Spleen (tissue), 11 donors: ENCODE results near the gene MUC4. TPM values are rescaled to one million over a fixed set of nuclear protein-coding genes. Genes with fewer than 3 reads are reported as not detected.

Experiments used
- DNase-seq: peaks from one replicate; pipeline ENCODE4 v3.0.0-alpha.2; 2020
- H3K27ac ChIP-seq, 8 donors: fragments of 200-600 bp; sonication (generic) in 7 of 8; 1 replicate in 4 of 8; 2 replicates in 4 of 8; pipeline versions ENCODE4 v1.5.0 to v1.8.0; 2016 to 2021; ENCODE audit warnings: inconsistent platforms in 4 of 8, mild to moderate bottlenecking in 4 of 8, moderate library complexity in 1 of 8
- H3K27me3 ChIP-seq, 7 donors: fragments of 200-600 bp; sonication (generic) in 6 of 7; replicated peaks in 1 of 7; 1 replicate in 4 of 7; 2 replicates in 3 of 7; pipeline versions ENCODE4 v1.5.0 to v1.8.0; 2016 to 2021; ENCODE audit warnings: inconsistent platforms in 3 of 7, mild to moderate bottlenecking in 1 of 7
- H3K36me3 ChIP-seq, 6 donors: fragments of 200-600 bp; sonication (generic) in 5 of 6; 1 replicate in 4 of 6; 2 replicates in 2 of 6; pipeline versions ENCODE4 v1.5.0 to v1.8.0; 2016 to 2021; ENCODE audit warnings: inconsistent platforms in 2 of 6
- H3K4me1 ChIP-seq, 6 donors: fragments of 200-600 bp; sonication (generic) in 5 of 6; 1 replicate in 3 of 6; 2 replicates in 3 of 6; pipeline versions ENCODE4 v1.5.0 to v1.8.0; 2016 to 2021; ENCODE audit warnings: inconsistent platforms in 3 of 6
- H3K4me3 ChIP-seq, 8 donors: fragments of 200-600 bp; sonication (generic) in 7 of 8; 1 replicate in 4 of 8; 2 replicates in 4 of 8; pipeline versions ENCODE4 v1.5.0 to v1.8.0; 2016 to 2021; ENCODE audit warnings: inconsistent platforms in 4 of 8, mild to moderate bottlenecking in 4 of 8, moderate library complexity in 2 of 8
- H3K9me3 ChIP-seq, 8 donors: fragments of 200-600 bp; sonication (generic) in 7 of 8; 1 replicate in 4 of 8; 2 replicates in 4 of 8; pipeline versions ENCODE4 v1.5.0 to v1.8.0; 2016 to 2021; ENCODE audit warnings: inconsistent platforms in 4 of 8
- POLR2A ChIP-seq, 3 donors: fragments of 450-650 bp; IDR thresholded peaks; one replicate each; pipeline ENCODE4 v1.5.1; 2017; ENCODE audit warnings: antibody characterized with exemption in 3 of 3, mild to moderate bottlenecking in 1 of 3
- POLR2AphosphoS5 ChIP-seq, 3 donors: sonication (generic); formaldehyde crosslinking; IDR thresholded peaks; one replicate each; pipeline ENCODE4 v1.5.1; 2017; ENCODE audit warnings: antibody characterized with exemption in 3 of 3
- WGBS, 5 donors: extraction: QIAGEN DNeasy Blood & Tissue Kit in 3 of 5; methylation state at CpG; one replicate each; pipeline versions ENCODE4 v1.1.5 to v1.1.7; 2013 to 2018; 5-methylcytosine and 5-hydroxymethylcytosine counted together
- intact Hi-C: fragments of 100-400 bp; cut with DNase I; formaldehyde crosslinking; loops from one replicate; pipeline ENCODE4 v1.15.0; 2023; ENCODE audit warnings: low total_unique reads
- polyA plus RNA-seq, 3 donors: library from polyadenylated mRNA; stranded (reverse); fragments of 200-250 nt; gene quantifications; one replicate each; pipeline ENCODE4 v1.2.1, GENCODE V29; 2013
- total RNA-seq, 7 donors: library from RNA; depleted of rRNA in 3 of 7; stranded (reverse); fragments of >200 nt in 3 of 7; fragmentation: NEBNext Ultra II Directional in 4 of 7; extraction: Animal tissue kit (Norgen Biotek cat#: 25700) in 4 of 7; gene quantifications; one replicate each; pipeline versions ENCODE4 v1.1.0 to v1.2.1, GENCODE V29; 2016 to 2021
- TF ChIP-seq, protein P1 (sequence below), 11 experiments: fragments of 200-600 bp in 7 of 11; fragments of 450-650 bp in 4 of 11; sonication (generic) in 4 of 11; IDR thresholded peaks in 8 of 11; conservative IDR thresholded peaks in 3 of 11; 1 replicate in 7 of 11; 2 replicates in 4 of 11; pipeline versions ENCODE4 v1.4.0 to v1.8.0; 2016 to 2021; ENCODE audit warnings: antibody characterized with exemption in 11 of 11, inconsistent platforms in 4 of 11, mild to moderate bottlenecking in 1 of 11
- donor health status: healthy with polysubstance abuse.
- donor health status: DM: no; HTN: no; CAD: no; lungs with moderate emphysema.
- donor health status: DM: no; HTN: no; CAD: no.
- donor health status: Bipolar disorder and iron deficiency.
- donor health status: healthy.
- donor health status: DM: no; HTN: no; CAD: no.
- donor health status: DM: yes; HTN: yes; CAD: no.

MUC4 gene
- total and polyA plus RNA-seq, 10 donors = 0.02 to 0.03 TPM; not detected in 8

- DNase-seq = no peak
- H3K9me3 ChIP-seq = no peaks in the 10 kb centered on the region
- TF ChIP-seq, protein P1, sequence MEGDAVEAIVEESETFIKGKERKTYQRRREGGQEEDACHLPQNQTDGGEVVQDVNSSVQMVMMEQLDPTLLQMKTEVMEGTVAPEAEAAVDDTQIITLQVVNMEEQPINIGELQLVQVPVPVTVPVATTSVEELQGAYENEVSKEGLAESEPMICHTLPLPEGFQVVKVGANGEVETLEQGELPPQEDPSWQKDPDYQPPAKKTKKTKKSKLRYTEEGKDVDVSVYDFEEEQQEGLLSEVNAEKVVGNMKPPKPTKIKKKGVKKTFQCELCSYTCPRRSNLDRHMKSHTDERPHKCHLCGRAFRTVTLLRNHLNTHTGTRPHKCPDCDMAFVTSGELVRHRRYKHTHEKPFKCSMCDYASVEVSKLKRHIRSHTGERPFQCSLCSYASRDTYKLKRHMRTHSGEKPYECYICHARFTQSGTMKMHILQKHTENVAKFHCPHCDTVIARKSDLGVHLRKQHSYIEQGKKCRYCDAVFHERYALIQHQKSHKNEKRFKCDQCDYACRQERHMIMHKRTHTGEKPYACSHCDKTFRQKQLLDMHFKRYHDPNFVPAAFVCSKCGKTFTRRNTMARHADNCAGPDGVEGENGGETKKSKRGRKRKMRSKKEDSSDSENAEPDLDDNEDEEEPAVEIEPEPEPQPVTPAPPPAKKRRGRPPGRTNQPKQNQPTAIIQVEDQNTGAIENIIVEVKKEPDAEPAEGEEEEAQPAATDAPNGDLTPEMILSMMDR (IDR thresholded peaks at IDR 0.05 in 8 of 11, conservative IDR thresholded peaks at IDR 0.05 in 3 of 11) = no peak
- TF ChIP-seq POLR2AphosphoS5 (IDR thresholded peaks at IDR 0.05) (no peak), POLR2A (IDR thresholded peaks at IDR 0.05) (no peak)
- H3K4me3 ChIP-seq = no peak overlapping the region
- peaks cover 0 to 11% (median 9%) of the 10 kb centered on the region in 6 donors for H3K4me1 ChIP-seq
- no peaks in the 10 kb centered on the region for H3K36me3 ChIP-seq
- intact Hi-C loops = no loop called here
- 87 to 91% (median 88%) methylated on average over 21 to 24 of the region's 24 CpGs for WGBS, 5 donors
- H3K27ac ChIP-seq = no peak overlapping the region
- H3K27me3 ChIP-seq = peaks cover 0 to 18% (median 0%) of the 10 kb centered on the region in 7 donors
These were observed 35.6 kb upstream of the MUC4 start for GRCh38 chr3:195847055-195847950.

DNA sequence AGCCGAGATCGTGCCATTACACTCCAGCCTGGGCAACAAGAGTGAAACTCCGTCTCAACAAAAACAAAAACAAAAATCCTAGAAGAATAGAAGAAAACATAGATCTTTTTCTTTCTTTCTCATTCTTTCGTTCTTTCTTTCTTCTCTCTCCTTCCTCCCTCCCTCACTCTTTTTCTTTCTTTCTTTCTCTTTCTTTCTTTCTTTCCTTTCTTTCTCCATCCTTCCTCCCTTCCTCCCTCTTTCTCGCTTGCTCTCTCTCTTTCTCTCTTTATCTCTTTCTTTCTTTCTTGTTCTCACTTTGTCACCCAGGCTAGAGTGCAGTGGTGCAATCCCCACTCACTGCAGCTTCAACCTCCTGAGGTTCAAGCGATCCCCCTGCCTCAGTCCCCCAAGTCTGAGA is 33.8 kb upstream of the MUC4 start:
- intact Hi-C loops = no loop called here
- DNase-seq = no peak
- Histone ChIP-seq H3K36me3 (no peaks in the 10 kb centered on the region), H3K27ac (no peak overlapping the region), H3K4me3 (no peak overlapping the region), H3K27me3 (peaks cover 0 to 4% (median 0%) of the 10 kb centered on the region in 7 donors), H3K9me3 (no peaks in the 10 kb centered on the region), H3K4me1 (peaks cover 0 to 9% (median under 1%) of the 10 kb centered on the region in 6 donors)
- 86 to 93% (median 92%) methylated on average over 6 of the region's 6 CpGs for WGBS, 5 donors
- TF ChIP-seq, protein P1 (IDR thresholded peaks at IDR 0.05 in 8 of 11, conservative IDR thresholded peaks at IDR 0.05 in 3 of 11) = no peak
- no peak for TF ChIP-seq POLR2A (IDR thresholded peaks at IDR 0.05)
- TF ChIP-seq POLR2AphosphoS5 (IDR thresholded peaks at IDR 0.05) = no peak

- intact Hi-C loops = no loop called here
These were observed 33.0 kb upstream of the MUC4 start for GRCh38 chr3:195844671-195845218.

More at GRCh38 chr3:195844671-195845218, 33.0 kb upstream of the MUC4 start:
- Histone ChIP-seq H3K36me3 (no peaks in the 10 kb centered on the region), H3K27ac (no peak overlapping the region), H3K4me3 (no peak overlapping the region), H3K4me1 (peaks cover 0 to 4% (median 0%) of the 10 kb centered on the region in 6 donors), H3K27me3 (peaks cover 0 to 6% (median 0%) of the 10 kb centered on the region in 7 donors), H3K9me3 (no peaks in the 10 kb centered on the region)
- 83 to 94% (median 85%) methylated on average over 7 of the region's 7 CpGs for WGBS, 5 donors
- DNase-seq = no peak
- TF ChIP-seq, protein P1 (IDR thresholded peaks at IDR 0.05 in 8 of 11, conservative IDR thresholded peaks at IDR 0.05 in 3 of 11) = no peak
- TF ChIP-seq POLR2AphosphoS5 (IDR thresholded peaks at IDR 0.05) = no peak
- TF ChIP-seq POLR2A (IDR thresholded peaks at IDR 0.05) = no peak
